Activated T-cell treated with anti-CD3 and anti-CD28 coated beads, Interleukin-2, amount 50 U/mL, for 72 hours (primary cell): ENCODE measurements around the gene VGLL4. TPM values are rescaled to one million over a fixed set of nuclear protein-coding genes. Genes with fewer than 3 reads are reported as not detected.

ENCODE experiments used
- ATAC-seq, 2 donors: fragments of 150-1000 bp; cut with Tn5 transposase; replicated peaks in 1 of 2; 2 replicates each; pipeline ENCODE4 v1.10.0; 2021; ENCODE audit warnings: moderate library complexity in 2 of 2, mild to moderate bottlenecking in 1 of 2
- DNase-seq, 2 donors: peaks; one replicate each; pipeline ENCODE4 v3.0.0; 2021 to 2022; ENCODE audit warnings: mixed read lengths in 1 of 2
- H3K27ac Mint-ChIP-seq: one replicate; pipeline ENCODE4 v1.8.0; 2022; ENCODE audit warnings: mild to moderate bottlenecking, moderate library complexity, mixed read lengths
- H3K27me3 Mint-ChIP-seq: one replicate; pipeline ENCODE4 v1.8.0; 2022; ENCODE audit warnings: low read depth, mixed read lengths
- H3K36me3 Mint-ChIP-seq, 2 donors: one replicate each; pipeline ENCODE4 v1.8.0; 2022; ENCODE audit warnings: mixed read lengths in 2 of 2, mild to moderate bottlenecking in 1 of 2; ENCODE audit not compliant: insufficient read depth in 2 of 2
- H3K4me1 Mint-ChIP-seq: one replicate; pipeline ENCODE4 v1.8.0; 2022; ENCODE audit warnings: low read depth, mixed read lengths
- H3K4me3 Mint-ChIP-seq, 2 donors: one replicate each; pipeline ENCODE4 v1.8.0; 2022; ENCODE audit warnings: mild to moderate bottlenecking in 2 of 2, mixed read lengths in 2 of 2, moderate library complexity in 2 of 2
- H3K9me3 Mint-ChIP-seq, 2 donors: one replicate each; pipeline ENCODE4 v1.8.0; 2022; ENCODE audit warnings: mixed read lengths in 2 of 2
- total RNA-seq, 2 donors: library from RNA; stranded (reverse); gene quantifications; one replicate each; pipeline ENCODE4 v1.2.3, GENCODE V29; 2022

The VGLL4 gene
- total RNA-seq, 2 donors from 2014 or later = 22.3 to 23.7 TPM

DNA sequence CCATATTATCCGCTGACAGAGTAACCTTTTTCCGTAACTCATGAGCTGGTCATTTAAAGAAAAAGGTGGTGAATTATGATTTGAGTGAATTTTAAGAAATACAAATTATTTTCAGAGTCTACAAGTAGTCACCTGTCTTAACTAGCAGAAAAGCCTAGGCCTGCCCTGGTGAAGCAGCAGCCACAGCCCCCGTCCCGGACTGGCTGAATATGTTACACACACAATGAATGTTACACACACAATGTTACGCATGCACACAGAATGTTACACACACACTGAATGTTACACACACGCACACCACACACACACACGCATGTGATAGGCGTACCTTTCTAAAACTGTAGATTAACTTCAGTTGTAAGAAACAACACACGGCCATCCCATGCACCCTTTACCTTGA lies 77.8 kb downstream of the VGLL4 start:
- Mint-ChIP-seq H3K9me3 (no peaks in the 10 kb centered on the region), H3K4me1 (peaks cover 8% of the 10 kb centered on the region), H3K27ac (no peak overlapping the region), H3K27me3 (no peaks in the 10 kb centered on the region), H3K4me3 (no peak overlapping the region), H3K36me3 (peaks cover 0 to 2% of the 10 kb centered on the region in 2 donors)
- DNase-seq = no peak
- no peak for ATAC-seq

DNA sequence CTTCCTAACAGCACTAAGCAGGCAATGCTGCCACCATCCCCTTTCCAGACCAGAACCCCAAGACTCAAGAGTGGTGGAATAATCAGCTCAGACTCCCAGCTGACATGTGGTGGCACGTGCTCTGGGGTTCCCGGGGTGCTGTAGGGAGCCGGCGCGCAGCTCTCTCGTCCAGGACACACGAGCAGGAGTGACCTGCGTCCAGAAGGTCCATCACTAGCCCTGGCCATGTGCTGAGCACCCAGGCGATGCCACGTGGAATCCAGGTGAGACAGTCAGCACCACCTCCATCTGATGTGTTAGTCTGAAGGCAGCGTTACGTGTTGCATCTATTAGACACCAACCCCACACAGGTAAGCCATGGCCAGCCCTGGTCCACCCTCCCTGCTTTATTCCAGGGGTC lies 78.2 kb downstream of the VGLL4 start:
- Mint-ChIP-seq H3K36me3 (peaks cover 0 to 2% of the 10 kb centered on the region in 2 donors), H3K9me3 (no peaks in the 10 kb centered on the region), H3K27me3 (no peaks in the 10 kb centered on the region), H3K27ac (no peak overlapping the region), H3K4me3 (no peak overlapping the region), H3K4me1 (peaks cover 10% of the 10 kb centered on the region)
- ATAC-seq (no peak), DNase-seq (no peak)

DNA sequence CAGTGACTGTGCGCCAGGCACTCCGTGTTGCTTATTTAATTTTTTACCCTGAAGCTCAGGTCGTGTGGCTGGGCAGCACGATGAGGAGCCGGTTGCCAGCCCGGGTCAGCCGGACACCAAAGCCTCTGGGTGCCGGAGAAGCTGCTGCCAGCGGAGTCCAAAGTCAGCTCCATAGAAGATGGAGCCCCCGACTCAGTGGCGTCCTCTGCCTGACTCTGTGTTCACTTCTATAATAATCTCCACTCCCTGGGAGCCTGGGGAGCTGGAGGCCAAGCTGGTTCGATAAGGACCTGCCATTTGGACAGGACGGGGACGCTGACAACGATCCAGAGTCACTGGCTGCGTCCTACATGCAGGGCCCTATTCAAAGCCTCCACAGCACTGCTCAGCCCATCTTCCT lies 78.6 kb downstream of the VGLL4 start:
- H3K36me3 Mint-ChIP-seq = peaks cover 0 to 2% of the 10 kb centered on the region in 2 donors

DNA sequence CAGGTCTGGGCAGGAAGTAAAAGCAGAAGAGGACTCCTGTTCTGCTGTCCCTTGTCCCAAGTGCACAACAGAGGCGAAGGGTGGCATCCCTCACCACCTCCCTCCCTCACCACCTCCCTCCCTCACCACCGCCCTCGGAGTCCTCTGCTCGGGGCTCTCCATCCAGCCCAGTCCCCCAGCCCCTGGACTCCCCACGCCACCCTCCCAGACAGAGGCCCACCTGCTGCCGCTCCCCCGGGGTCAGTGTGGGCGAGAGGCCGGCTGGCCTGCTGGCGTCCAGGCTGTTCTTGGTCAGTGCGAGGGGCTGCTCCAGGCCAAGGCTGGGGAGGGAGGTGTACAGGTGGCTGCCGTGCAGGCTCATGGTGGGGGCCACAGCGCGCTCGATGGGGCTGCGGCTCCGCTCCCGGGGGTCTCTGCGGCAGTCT lies 79.1 kb downstream of the VGLL4 start:
- peaks cover 0 to 2% of the 10 kb centered on the region in 2 donors for H3K36me3 Mint-ChIP-seq
- H3K9me3 Mint-ChIP-seq = no peaks in the 10 kb centered on the region
- H3K4me3 Mint-ChIP-seq = no peak overlapping the region
- H3K27me3 Mint-ChIP-seq = no peaks in the 10 kb centered on the region
- H3K27ac Mint-ChIP-seq = no peak overlapping the region
- no peak for DNase-seq
- no peak for ATAC-seq
- H3K4me1 Mint-ChIP-seq = peaks cover 16% of the 10 kb centered on the region

More for the DNA sequence above, 78.6 kb downstream of the VGLL4 start:
- no peak overlapping the region for H3K4me3 Mint-ChIP-seq
- H3K27ac Mint-ChIP-seq = no peak overlapping the region
- ATAC-seq = no peak
- H3K27me3 Mint-ChIP-seq = no peaks in the 10 kb centered on the region
- no peaks in the 10 kb centered on the region for H3K9me3 Mint-ChIP-seq
- H3K4me1 Mint-ChIP-seq = peaks cover 14% of the 10 kb centered on the region
- no peak for DNase-seq

DNA sequence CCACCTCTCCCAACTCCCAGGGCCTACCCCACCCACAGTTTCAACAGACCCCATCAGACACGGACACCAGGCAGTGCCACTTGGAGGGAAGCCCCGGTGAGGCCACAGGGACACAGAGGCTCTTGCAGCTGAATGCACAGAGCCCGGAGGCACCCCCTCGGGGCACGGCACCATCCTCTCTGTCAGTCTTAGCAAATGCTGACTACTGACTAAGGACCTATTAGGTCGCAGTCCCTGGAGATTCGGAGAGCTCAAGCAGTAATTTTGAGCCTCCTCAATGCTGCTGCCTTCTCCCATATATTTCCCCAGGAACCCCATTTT lies 79.9 kb downstream of the VGLL4 start:
- Mint-ChIP-seq H3K9me3 (no peaks in the 10 kb centered on the region), H3K4me3 (no peak overlapping the region), H3K27me3 (no peaks in the 10 kb centered on the region), H3K27ac (no peak overlapping the region), H3K4me1 (peaks cover 16% of the 10 kb centered on the region), H3K36me3 (peaks cover 0 to 2% of the 10 kb centered on the region in 2 donors)
- no peak for ATAC-seq
- DNase-seq = no peak

DNA sequence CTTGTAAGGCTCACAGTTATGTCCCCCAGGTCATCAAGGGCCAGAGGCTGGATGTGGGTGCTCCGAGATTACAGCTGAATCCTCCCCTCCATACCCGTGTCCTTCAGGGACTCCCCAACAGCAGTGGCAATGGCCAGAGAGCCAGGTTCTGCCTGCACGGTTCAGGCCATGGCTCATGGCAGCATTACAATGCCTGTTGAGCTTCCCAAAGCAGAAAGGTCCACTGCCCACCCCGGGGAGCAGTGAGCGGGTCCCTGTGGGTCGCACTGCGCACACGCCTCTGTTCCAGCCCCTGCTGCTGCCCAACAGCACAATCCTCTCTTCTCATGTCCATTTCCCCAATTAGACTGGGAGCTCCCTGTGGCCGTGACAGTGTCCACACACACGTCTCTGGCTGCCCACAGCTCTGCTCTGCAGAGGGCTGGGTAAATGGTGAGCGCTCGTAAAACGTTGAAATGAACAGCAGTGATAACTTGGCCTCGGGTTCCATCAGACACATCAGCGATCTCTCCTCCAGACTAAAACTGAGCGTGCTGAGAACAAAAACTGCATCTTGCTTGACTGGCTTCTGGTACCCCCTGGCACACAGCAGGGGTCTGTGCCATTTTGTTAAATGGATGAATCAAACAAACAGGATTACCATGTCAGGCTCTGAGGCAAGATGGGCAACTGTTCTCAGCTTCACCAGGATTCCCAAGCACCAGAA lies 80.4 kb downstream of the VGLL4 start:
- peak overlapping the region; percentile 31 for H3K27ac Mint-ChIP-seq
- H3K4me1 Mint-ChIP-seq = peaks cover 13% of the 10 kb centered on the region
- no peak for DNase-seq
- ATAC-seq = no peak
- H3K4me3 Mint-ChIP-seq = no peak overlapping the region
- no peaks in the 10 kb centered on the region for H3K9me3 Mint-ChIP-seq
- H3K27me3 Mint-ChIP-seq = no peaks in the 10 kb centered on the region
- H3K36me3 Mint-ChIP-seq = peaks cover 0 to 2% of the 10 kb centered on the region in 2 donors

DNA sequence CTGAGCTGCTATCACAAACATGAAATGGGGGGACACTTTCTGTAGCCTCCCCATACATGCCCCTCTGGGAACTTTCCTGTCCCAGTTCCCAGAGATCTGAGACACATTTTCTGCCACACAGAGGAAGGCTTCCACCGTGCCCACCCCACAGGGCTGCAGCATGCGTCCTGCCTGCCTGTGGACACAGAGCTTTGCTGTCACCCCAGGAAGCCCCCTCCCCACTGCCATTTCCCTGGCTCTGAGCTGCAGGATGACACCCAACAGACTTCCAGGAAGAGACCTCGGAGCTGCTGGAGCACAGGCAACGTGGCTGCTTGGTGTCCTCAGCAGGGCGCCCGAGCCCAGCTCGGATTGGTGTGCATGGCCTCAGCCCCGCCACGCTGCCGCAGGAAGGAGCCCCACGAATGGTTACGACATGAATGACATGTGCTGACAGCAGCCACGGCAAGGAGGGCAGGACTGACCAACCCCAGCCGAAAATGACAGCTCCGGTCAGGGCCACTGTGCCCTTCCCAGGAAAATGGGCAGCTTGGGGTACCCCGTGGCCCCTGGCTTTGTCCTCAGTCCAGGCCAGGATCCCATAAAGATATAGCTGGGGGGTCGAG lies 81.3 kb downstream of the VGLL4 start:
- Mint-ChIP-seq H3K4me3 (no peak overlapping the region), H3K4me1 (peaks cover 15% of the 10 kb centered on the region), H3K27ac (no peak overlapping the region), H3K36me3 (peaks cover 0 to 2% of the 10 kb centered on the region in 2 donors), H3K9me3 (no peaks in the 10 kb centered on the region), H3K27me3 (no peaks in the 10 kb centered on the region)
- ATAC-seq = no peak
- DNase-seq = no peak

DNA sequence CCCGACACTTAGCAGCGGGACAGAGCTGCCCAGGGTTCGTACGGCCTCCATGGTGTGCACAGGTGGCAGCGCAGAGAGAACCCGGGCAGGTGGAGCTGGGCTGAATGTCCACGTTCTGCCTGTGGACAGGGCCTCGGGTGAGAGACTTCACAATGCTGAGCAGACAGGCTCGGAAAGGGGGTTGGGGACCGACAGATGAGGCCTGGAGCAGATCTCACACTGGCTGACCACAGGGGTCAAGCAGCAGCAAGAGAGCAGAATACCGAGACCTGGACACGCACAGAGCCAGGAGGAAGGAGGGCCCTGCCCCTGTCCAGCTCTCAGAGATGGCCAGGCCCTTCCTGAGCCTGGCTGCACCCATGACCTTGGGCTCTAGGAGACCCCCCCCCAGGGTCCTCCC lies 83.0 kb downstream of the VGLL4 start:
- peaks cover 0 to 4% of the 10 kb centered on the region in 2 donors for H3K36me3 Mint-ChIP-seq
- H3K27ac Mint-ChIP-seq = no peak overlapping the region

DNA sequence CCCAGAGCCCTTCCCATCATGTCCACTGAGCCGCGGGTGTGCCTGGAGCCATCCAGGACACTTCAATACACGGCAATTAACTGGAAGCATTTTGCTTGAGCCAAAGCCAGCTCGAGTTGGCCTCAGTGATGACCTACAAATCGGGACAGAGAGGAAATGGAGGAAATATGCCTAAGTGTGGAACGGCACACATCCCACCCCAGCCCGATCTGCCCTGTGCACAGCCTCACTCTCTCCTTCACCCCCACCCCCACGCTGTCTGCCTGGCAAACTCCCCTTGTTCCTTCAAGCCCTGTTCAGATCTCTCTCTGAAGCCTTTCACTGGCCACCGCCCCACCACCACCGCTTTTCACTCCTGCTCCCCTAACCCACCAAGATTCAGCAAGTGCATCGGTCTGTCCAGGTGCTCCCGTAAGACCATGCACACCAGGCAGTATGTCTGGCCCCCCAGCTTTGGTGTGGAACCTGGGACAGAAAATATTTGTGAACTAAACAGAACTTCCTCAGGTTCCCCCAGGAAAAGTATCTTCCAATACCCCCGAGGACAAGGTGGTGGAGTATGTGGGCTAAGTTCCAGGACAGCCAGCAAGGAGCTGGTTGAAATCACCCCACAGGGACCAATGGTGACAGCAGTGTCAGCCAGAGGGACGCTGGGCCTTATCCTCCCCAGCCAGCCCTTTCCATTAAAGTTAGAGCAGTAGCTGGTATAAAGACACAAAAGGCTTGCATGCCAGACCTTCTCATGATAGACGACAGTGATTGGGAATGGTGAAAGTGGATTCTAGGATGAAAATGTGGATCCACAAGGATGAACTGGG lies 83.7 kb downstream of the VGLL4 start:
- no peak for DNase-seq
- H3K27me3 Mint-ChIP-seq = no peaks in the 10 kb centered on the region
- no peaks in the 10 kb centered on the region for H3K9me3 Mint-ChIP-seq
- H3K27ac Mint-ChIP-seq = no peak overlapping the region
- H3K4me1 Mint-ChIP-seq = peaks cover 15% of the 10 kb centered on the region
- ATAC-seq = no peak
- no peak overlapping the region for H3K4me3 Mint-ChIP-seq
- peaks cover 0 to 4% of the 10 kb centered on the region in 2 donors for H3K36me3 Mint-ChIP-seq

More for the DNA sequence above, 83.0 kb downstream of the VGLL4 start:
- no peak for ATAC-seq
- Mint-ChIP-seq H3K27me3 (no peaks in the 10 kb centered on the region), H3K9me3 (no peaks in the 10 kb centered on the region), H3K4me3 (no peak overlapping the region), H3K4me1 (peaks cover 15% of the 10 kb centered on the region)
- DNase-seq = no peak

DNA sequence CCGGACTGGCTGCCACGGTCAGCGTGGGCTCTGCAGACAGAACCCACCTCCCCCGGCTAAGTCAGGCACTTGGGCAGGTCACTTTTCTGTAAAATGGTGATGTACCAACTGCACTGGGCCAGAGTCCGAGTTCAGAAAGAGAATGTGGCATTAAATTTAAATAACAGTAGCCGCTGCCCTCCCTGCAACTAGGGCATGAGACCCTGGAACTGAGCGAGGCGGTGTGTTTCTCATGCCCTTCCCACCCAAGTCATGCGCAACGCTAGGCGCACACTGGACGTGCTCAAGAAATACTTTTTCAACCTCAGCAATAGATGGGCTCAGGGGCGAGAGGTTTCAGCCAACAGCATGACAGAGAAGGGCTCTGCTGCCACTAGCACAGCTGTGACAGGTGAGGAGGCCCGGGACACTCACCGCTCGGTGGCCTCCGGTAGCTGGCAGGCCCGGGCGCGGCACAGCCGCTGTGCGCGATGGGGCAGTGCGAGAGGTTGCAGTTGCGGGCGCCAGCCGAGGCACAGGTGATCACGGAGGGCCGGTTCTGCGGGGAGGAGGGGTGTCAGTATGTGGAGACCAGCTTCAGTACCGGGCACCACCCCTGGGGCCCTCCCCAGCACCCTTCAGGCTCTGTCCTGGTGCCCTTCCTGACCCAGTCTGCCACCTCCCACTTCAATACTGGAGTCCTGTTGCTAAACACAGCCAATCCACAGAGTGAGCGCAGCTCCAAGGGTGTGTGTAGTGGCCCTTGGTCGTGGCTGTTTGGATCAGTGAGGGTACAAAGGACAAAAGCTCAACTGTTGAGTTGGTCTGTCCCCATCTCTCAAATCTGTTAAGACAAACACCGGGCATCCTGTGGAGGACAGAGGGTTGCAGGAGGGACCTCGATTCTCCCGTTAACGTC lies 84.5 kb downstream of the VGLL4 start:
- no peaks in the 10 kb centered on the region for H3K9me3 Mint-ChIP-seq
- H3K4me3 Mint-ChIP-seq = no peak overlapping the region
- H3K36me3 Mint-ChIP-seq = peaks cover 0 to 4% of the 10 kb centered on the region in 2 donors
- H3K4me1 Mint-ChIP-seq = peaks cover 15% of the 10 kb centered on the region
- no peak for DNase-seq
- peak in 1 of 2 donors; percentile 17 for ATAC-seq
- H3K27me3 Mint-ChIP-seq = no peaks in the 10 kb centered on the region
- H3K27ac Mint-ChIP-seq = no peak overlapping the region

DNA sequence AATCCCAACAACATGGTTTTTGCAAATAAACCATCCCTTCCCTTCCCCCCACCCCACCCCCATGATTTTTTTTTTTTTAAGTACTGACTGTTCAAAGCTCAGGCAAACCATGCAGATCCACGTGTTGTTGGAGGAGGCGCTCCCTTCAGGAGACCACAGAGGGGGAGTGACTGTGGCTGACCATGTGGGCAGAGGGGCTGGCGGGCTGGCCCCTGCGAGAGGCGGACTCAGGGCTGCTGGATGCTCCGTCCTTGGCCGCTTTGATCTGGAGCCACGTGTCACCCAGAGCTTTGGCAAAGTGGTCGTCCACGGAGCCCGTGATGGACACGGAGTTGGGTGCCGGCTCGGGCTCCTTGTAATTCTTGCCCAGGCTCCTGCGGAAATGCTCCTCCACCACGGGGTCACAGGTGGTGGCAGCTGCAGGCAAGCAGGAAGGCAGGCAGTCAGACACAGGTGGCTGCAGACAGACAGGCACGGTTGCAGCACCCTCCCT lies 85.3 kb downstream of the VGLL4 start:
- Mint-ChIP-seq H3K27ac (no peak overlapping the region), H3K4me3 (no peak overlapping the region)
- no peak for DNase-seq

DNA sequence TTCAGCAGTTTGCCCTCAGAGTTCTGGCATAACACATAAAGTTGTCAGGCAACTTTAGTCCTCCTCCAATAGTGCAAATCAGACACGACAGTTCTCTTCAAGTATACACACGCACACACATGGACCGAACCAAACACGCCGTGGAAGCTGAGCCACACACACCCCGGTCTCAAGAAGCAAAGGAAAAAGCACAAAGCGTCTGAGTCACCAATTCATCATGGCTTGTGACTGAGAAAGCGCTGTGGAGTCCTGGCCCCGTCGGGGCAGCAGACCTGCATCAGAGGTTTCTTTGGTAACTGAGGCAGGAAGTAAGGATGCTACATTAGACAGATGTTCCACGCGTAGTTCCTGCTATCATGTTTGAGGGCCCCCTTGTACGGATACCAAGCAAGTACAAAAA lies 85.7 kb downstream of the VGLL4 start:
- Mint-ChIP-seq H3K36me3 (peaks cover 0 to 4% of the 10 kb centered on the region in 2 donors), H3K27me3 (no peaks in the 10 kb centered on the region)
- peak in 1 of 2 donors; percentile 14 for DNase-seq

More for the DNA sequence above, 85.3 kb downstream of the VGLL4 start:
- ATAC-seq = peak in 1 of 2 donors; percentile 16
- Mint-ChIP-seq H3K4me1 (peaks cover 15% of the 10 kb centered on the region), H3K36me3 (peaks cover 0 to 4% of the 10 kb centered on the region in 2 donors), H3K27me3 (no peaks in the 10 kb centered on the region), H3K9me3 (no peaks in the 10 kb centered on the region)

More for the DNA sequence above, 85.7 kb downstream of the VGLL4 start:
- peak; percentile 42 to 61 for ATAC-seq
- no peak overlapping the region for H3K27ac Mint-ChIP-seq
- H3K9me3 Mint-ChIP-seq = no peaks in the 10 kb centered on the region
- H3K4me1 Mint-ChIP-seq = peaks cover 15% of the 10 kb centered on the region
- no peak overlapping the region for H3K4me3 Mint-ChIP-seq
